ENCODE data around the gene ZNF770.

GRCh38 chr15:34953851-34954250, 34.2 kb downstream of the ZNF770 start:
- TF ChIP-seq BHLHE40 (IDR thresholded peaks at IDR 0.05; ENCODE audit: borderline replicate concordance) (no peak), SUZ12 (IDR thresholded peaks at IDR 0.05) (no peak), FOXA1 (IDR thresholded peaks at IDR 0.05) (no peak), FOXM1 (IDR thresholded peaks at IDR 0.05; ENCODE audit: borderline replicate concordance) (no peak), ZNF384 (IDR thresholded peaks at IDR 0.05) (no peak), CTBP1 (IDR thresholded peaks at IDR 0.05; ENCODE audit: borderline replicate concordance) (no peak), HDGF (IDR thresholded peaks at IDR 0.05; ENCODE audit: borderline replicate concordance) (no peak), ARNT (IDR thresholded peaks at IDR 0.05) (no peak), SP1 (IDR thresholded peaks at IDR 0.05) (no peak), TARDBP (IDR thresholded peaks at IDR 0.05) (no peak), FOXK2 (IDR thresholded peaks at IDR 0.05) (no peak), ELF4 (IDR thresholded peaks at IDR 0.05) (no peak)
